HG03558 (cell line): Measurements from ENCODE around the gene C2CD4C.
"Not testable (repeated sequence)": the region's sequence is repeated elsewhere in the genome, so short reads cannot be mapped to it uniquely, and the experiment has no call there.

Source experiments
- ATAC-seq: cut with Tn5 transposase; IDR thresholded peaks from one replicate; pipeline ENCODE4 v1.9.1; 2021; ENCODE audit warnings: moderate number of reproducible peaks; ENCODE audit not compliant: unreplicated experiment; ENCODE audit errors: extremely low read depth

Gene C2CD4C

GRCh38 chr19:408902-409515 is at the start of gene C2CD4C:
TSS of gene C2CD4C (minus strand) at chr19:409147. CDS start at chr19:408361, 786 bp downstream.
- no peak for ATAC-seq

GRCh38 chr19:458091-459042 is 49.4 kb upstream of the C2CD4C start:
- ATAC-seq: no peak

- ATAC-seq: no peak
Measured at GRCh38 chr19:457636-458035, 48.7 kb upstream of the C2CD4C start.

- no peak for ATAC-seq
Measured at GRCh38 chr19:456547-457110, 47.7 kb upstream of the C2CD4C start.

- ATAC-seq: no peak
Measured at GRCh38 chr19:455851-456546, 47.1 kb upstream of the C2CD4C start.

GRCh38 chr19:455031-455705 is 46.2 kb upstream of the C2CD4C start:
- ATAC-seq: no peak

- ATAC-seq: no peak
Measured at GRCh38 chr19:453606-454005, 44.7 kb upstream of the C2CD4C start.

GRCh38 chr19:452829-453228 is 43.9 kb upstream of the C2CD4C start:
- ATAC-seq: no peak

- not testable (repeated sequence) for ATAC-seq
Measured at GRCh38 chr19:450912-451481, 42.0 kb upstream of the C2CD4C start.

- ATAC-seq: no peak
Measured at GRCh38 chr19:449916-450315, 41.0 kb upstream of the C2CD4C start.

- ATAC-seq: no peak
Measured at GRCh38 chr19:447816-448560, 39.0 kb upstream of the C2CD4C start.

GRCh38 chr19:447064-447426 is 38.1 kb upstream of the C2CD4C start:
- no peak for ATAC-seq

GRCh38 chr19:444677-445210 is 35.8 kb upstream of the C2CD4C start:
- ATAC-seq: no peak

- no peak for ATAC-seq
Measured at GRCh38 chr19:443005-443404, 34.1 kb upstream of the C2CD4C start.

- no peak for ATAC-seq
Measured at GRCh38 chr19:442085-442484, 33.1 kb upstream of the C2CD4C start.

GRCh38 chr19:441213-441836 is 32.4 kb upstream of the C2CD4C start:
- no peak for ATAC-seq

- no peak for ATAC-seq
Measured at GRCh38 chr19:440391-441212, 31.7 kb upstream of the C2CD4C start.
